Inflammatory macrophage treated with lipopolysaccharide for 1 hour (primary cell): ENCODE measurements around the gene CARD9.

ENCODE experiments used
- DNase-seq, 2 donors: peaks; one replicate each; pipeline ENCODE4 v3.0.0-alpha.2; 2020 to 2022

The CARD9 gene

DNA sequence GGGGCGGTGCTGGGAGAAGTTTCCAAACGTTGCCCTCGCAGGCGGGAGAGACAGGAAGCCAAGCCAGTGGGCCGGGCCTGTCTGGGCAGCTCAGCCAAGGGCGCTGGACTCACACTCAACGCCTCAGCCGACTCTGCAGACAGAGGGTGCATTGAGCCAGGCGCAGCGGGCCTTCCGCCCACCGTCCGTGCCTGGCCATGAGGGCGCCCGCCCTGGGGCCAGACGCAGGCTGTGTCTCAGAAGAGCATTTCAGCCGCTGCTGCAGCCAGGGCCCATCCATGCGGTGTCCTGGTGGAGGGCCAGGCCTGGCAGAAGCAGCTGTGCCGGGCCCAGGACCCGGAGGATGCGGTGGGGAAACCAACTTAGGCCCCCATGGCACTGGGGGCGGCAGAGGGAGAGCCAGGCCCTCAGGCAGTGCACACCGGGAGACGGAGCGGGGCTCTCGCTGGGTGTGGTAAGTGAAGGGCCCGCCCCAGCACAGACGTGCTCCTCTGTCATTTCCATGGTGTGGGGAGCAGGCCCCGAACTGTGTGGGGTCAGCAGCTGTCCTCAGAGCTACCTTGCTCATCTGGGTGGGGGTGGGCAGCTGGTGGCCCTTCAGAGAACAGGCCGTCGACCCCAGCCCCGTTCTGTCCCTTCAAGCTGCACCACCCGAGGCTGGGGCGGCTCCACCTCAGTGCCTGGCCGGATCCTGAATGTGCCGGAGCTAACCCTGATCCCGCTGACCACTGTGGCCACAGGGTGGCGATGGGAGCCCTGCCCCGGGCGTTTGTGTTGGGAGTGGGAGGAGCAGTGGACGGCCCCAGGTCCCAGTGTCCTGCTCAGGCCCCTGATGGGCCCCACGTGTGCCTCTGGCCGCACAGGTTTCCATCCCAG lies 27.9 kb downstream of the CARD9 start:
- no peak for DNase-seq

DNA sequence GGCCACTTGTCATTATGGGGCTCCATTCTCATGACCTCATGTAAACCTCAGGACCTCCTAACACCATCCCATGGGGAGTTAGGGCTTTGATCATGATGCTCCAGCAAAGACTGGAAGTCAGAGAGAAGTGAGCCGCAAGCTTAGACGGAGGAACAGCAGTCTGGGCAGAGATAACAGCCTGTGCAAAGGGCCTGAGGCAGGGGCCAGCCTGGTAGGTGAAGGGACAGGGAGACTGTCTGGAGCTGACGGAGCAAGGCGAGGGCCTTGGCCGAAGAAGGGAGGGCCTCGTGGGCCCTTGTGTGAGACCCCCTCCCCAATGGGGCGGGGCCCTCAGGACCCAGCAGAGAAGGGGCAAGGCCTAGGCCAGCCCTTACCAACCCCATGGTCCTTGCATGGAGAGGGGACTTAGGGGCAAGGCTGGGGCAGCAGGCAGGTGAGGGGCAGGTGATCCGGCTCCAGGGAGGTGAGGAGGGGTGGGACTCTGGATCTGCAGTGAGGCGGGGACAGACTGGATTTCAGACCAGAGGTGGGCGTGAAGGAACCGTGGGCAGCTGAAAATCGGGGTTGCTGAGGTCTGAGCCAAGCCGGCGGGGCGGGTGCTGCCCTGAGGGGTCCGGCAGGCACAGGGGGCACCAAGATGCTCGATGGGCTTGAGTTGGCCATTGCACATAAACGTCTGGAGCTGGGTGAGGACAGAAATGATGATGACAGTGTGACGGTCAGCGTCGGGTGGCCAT lies 28.8 kb downstream of the CARD9 start:
- no peak for DNase-seq

DNA sequence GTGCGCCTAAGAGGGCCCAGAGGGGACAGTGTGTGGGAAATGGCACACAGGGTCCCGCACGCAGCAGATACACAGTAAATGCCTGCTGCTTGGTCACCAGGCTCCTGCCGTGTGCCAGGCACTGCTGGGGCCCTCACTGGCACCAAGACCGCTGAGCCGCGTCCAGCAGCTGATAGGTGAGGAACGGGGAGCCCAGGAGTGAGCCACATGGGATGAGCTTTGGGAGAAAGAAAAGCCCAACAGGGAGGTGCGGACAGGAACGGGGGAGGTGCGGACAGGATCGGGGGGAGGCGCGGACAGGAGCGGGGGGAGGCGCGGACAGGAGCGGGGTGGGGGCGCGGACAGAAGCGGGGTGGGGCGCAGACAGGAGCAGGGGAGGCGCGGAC lies 29.6 kb downstream of the CARD9 start:
- no peak for DNase-seq

DNA sequence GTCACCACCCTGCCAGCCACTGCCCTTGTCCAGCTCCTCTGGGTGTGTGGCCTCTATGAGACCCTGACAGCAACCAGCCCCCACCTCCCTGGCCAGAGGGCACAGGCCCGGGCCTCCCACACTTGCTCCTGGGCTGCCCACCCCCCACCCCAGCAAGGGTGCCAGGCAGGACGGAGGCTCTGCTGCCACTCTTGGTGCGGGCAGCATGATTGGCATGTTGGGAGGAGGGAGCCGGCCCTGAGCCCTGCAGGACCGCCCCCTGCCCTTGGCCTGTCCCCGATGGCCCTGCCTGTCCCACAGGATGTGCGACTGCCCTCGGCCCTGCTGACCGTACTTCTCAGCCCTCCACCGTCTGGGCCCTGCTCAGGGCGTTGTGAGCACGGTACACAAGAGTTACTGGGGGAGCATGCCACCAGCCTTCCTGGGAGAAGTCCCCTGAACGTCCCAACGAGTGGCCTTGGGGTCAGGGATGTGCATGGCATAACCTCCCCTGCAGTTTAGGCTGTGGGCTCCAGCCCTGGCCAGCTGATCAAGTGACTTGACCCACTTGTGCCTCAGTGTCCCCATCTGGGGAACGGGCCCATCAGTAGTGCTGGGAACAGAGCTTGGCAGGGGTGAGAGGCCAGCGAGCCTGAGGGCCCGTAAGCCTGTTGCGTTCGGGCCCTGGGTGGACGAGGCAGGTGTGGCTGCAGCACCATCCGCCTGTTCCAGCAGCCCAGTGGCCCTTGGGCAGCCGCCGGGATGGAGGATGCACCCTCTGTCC lies 30.2 kb downstream of the CARD9 start:
- no peak for DNase-seq

DNA sequence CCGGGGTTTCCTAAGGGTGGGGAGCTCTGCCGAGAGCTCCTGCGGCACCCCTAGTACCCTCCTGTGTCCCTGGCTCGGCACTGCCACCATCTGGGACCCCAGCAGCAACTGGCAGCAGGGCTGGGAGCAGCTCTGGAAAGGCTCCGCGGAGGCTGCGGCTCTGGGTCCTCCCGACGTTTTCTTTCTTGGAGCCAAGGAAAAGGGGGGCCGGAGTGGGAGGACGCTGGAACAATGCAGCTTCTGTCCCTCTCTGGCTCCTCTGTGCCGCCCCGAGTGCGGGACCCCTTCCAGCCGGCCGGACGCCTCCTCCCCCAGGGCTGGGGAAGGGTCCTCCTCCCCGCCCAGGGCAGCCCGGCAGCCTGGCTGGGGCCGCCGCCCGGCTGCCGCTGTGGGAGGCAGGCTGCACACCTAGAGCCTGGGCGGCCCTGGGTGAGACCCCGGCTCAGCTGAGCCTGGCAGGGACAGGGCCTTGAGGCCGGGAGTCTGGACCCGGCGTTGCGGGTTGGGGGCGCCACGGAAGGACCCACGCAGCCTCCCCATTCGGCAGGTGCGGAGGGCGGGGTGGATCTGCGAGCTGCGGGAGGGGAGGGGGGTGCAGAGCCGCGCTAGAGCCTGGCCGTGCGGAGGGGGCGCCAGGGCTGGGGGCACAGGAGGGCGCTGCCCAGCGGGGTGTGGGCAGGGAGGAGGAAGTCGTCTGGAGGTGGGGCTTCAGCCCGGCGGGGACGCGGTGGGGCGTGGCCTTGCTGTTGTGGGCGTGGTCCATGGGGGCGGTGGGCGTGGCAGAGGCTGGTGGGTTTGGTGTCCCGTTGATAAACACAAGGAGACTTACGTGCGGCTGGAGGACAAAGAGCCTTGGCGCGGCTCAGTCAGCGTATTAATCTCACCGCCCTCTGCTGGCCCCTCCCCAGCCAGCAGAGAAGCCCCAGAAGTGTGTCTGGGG lies 31.0 kb downstream of the CARD9 start:
- DNase-seq = peak; percentile 61 to 91

DNA sequence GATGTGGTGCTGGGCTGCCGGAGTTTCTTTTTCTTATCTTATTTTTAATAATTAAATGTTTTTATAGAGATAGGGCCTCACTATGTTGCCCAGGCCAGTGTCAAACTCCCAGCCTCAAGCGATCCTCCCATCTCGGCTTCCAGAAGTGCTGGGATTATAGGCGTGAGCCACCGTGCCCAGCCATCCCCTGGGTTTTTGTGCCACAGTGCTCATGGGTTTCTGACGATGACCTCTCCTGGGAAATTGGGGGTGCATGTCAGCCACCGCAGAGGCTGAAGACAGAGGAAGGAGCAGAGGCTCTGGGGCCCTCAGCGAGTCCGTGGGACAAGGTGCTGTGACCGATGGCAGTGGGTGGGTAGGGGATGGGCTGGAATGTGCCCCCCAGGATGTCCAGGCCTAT lies 31.7 kb downstream of the CARD9 start:
- no peak for DNase-seq

DNA sequence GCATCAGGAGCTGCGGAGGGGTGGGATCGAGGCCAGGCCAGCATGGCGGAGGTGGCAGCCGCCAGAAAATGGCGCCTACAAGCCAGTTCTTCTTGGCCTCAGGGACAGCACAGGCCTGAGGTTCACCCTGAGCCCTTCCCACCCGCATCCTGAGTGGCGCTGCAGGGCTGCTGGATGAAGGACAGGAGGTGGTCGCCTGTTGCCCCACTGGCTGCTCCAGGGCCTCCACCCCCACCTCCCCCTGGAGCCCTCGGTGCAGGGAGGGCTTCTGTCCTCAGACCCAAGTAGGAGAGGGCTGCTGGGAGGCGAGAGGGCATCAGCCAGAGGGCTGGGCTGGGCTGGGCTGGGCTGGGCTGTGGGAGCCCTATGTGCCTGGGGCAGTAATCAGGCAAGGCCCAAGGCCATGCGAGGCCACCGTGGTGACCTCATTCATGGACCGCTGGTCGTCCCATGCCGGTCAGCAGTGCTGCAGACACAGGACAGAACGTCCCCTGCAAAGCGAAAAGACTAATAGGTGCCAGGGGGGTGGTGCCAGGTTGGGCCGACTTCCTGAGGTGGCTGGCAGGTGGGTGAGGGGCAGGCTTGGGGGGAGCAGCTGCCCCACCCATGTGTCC lies 32.3 kb downstream of the CARD9 start:
- no peak for DNase-seq

DNA sequence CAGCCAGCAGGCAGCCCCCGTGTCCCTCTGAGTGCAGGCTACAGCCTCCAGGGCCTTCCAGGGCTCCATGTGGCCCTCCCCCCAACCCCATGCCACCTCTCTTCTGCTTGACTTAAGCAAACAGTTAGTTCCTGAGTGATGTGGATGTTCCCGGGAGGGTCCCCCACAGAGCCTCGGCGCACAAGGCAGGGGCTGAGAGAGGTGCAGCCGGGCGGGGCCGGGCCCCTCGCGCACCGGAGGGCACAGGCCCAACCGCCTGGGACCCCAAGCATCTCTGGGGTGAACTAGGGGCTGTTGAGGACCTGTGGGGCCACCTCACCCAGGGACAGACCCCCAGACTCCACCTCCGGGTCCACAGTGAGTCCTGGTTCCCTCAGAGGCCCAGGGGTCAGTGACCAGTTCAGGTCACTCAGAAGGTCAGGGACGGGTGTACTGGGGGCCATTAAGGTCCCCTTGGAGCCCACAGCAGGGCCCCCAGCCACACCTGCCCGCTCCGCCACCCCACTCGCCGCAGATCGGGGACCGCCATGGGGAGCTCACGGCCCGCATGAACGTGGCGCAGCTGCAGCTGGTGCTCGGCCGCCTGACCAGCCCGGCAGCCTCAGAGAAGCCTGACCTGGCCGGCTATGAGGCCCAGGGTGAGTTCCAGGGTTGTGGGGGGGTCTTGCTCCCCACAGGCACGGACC lies 33.0 kb downstream of the CARD9 start:
- DNase-seq = no peak

DNA sequence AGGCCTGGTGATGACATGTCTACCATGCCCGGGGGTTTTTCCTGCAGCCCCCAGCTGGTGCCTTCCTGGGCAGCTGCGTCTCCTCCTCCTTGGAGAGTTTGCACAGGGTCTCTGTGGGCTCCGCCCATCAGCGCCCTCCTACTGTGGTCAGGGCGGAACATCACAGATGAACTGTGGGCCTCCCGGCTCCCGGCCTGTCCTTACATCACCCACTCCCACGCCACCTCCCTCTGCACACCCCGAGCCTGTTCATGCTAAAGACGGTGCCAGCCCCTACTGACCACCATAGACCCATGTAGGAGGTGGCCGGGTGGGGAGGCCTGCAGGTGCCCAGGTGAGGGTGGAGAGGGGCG lies 33.5 kb downstream of the CARD9 start:
- DNase-seq = no peak

DNA sequence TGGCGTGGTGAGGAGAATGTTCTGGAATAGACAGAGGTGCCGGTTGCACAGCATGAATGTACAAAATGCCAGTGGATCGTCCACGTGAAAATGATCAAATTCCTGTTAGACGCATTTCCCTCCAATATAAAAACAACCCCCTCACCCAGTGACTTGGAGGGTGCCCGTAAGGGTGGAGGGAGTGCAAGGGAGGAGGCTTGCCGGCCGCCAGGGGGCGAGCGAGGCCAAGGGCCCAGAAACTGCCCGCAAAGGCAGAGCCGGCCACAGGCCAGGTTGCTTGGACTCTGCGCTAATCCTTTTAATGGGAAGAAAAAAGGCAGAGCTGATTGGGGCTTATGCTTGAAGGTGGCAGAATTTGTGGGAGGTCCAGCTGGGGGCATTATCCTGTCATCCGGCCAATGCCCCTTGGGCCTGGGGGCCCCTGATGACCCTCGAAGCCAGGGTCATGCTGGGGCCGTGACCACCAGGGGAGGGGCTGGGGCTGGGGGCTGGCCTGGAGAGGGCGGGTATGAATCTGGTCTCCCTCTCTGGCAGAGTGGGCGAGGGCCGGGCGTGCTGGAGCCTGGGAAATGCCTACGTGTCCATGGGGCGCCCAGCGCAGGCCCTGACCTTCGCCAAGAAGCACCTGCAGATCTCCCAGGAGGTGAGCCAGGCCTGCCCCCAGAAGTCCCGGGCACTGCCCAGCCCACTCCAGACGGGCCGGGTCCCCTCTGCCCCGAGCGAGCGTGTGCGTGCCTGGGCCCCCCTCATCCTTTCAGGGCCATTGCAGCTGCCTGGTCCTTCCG lies 34.1 kb downstream of the CARD9 start:
- DNase-seq = peak; percentile 22 to 70

DNA sequence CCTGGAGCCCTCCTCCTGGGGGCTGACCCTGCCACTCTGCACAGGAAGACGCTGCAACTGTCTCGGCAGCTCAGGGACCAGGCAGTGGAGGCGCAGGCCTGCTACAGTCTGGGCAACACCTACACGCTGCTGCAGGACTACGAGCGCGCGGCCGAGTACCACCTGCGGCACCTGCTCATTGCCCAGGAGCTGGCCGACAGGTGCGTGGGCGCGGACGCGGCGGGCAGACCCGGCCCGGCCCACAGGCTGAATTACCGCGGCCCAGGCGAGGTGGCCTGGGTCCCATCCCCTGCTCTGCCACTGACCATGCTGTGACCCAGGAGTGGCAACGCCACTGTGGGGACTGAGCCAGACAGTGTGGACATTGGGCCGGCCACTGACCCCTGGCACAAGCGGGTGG lies 35.0 kb downstream of the CARD9 start:
- no peak for DNase-seq

DNA sequence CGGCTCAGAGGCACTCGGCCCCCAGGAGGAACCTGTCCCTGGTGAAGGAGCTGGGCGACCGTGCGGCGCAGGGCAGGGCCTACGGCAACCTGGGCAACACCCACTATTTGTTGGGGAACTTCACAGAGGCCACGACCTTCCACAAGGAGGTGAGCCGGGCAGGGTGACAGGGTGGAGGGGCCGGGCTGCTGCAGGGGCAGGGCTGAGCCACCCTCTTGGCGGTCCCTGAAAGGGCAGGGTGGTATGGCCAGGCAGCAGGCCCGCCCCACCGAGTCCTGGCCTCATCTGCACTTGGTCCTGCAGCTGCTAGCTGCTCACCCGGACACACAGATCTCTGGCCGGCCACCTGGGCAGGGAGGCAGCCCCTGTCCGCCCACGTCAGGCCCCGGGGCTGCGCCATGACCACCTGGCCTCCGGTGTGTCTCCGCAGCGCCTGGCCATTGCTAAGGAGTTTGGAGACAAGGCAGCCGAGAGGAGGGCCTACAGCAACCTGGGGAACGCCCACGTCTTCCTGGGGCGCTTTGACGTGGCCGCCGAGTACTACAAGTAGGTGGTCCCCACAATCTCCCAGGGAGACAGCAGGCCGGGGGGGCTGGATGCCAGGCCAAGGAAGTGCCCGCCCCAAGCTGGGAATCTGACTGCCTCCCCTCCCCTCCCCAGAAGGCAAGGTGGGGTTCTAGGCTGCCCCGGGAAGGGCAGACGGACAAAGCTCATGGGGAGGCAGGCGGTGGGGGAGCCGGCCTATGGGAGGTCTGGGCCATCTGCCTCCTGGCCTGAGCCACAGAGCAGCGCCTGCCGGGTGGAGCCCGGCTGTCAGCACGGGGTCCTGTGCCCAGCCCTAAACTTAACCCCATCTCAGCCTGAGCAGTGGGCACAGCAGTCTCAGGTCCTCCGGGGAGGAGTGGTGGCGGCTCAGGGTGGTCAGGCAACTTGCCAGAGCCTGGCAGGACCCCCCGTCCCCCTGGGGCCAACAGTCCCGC lies 35.8 kb downstream of the CARD9 start:
- DNase-seq = no peak

DNA sequence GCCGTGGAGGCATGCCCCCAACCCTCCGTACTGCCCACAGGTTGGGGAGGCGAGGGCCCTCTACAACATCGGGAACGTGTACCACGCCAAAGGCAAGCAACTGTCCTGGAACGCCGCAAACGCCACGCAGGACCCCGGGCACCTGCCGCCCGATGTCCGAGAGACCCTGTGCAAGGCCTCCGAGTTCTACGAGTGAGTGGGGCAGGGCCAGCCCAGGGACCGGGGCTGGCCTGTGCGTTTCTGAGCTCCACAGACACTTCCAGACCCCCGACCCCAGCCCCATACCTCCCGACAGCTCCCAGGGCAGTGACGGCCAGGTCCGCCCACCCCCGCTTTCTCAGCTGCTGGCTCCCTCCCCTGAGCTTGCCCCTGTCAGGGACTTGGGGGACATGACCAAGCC lies 36.6 kb downstream of the CARD9 start:
- no peak for DNase-seq

DNA sequence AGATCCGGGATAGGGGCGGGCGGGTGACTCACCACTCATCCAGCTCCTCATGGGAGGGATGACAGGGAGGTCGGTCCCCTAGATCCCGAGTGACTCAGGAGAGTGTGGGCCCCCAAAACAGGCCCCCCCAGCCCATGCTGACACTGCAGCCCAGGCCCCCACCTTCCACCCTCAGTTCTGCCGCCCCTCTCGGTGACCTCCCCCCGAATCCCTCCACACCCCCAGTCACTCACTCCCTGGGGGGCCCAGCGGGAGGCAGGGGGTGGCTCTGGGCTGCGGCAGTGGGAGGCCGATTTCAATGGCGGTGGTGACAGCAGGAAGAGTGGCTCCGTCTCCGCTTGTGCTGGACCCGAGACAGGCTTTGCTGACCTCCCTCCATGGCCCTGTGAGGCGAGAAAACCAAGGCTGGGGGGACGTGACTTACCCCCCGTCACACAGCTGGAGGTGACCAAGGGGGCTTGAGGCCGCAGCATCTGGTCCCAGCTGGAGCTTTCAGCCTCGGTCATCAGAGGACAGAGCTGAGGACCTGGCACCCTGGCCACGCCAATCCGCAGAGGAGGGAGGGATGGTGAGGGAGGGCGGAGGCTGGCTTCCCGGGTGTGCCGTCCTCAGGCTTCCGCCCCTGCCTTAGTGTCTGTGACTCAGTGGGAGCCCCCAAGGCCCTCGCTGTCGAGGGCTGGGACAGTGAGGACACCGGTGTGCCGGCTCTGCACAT lies 37.2 kb downstream of the CARD9 start:
- no peak for DNase-seq

DNA sequence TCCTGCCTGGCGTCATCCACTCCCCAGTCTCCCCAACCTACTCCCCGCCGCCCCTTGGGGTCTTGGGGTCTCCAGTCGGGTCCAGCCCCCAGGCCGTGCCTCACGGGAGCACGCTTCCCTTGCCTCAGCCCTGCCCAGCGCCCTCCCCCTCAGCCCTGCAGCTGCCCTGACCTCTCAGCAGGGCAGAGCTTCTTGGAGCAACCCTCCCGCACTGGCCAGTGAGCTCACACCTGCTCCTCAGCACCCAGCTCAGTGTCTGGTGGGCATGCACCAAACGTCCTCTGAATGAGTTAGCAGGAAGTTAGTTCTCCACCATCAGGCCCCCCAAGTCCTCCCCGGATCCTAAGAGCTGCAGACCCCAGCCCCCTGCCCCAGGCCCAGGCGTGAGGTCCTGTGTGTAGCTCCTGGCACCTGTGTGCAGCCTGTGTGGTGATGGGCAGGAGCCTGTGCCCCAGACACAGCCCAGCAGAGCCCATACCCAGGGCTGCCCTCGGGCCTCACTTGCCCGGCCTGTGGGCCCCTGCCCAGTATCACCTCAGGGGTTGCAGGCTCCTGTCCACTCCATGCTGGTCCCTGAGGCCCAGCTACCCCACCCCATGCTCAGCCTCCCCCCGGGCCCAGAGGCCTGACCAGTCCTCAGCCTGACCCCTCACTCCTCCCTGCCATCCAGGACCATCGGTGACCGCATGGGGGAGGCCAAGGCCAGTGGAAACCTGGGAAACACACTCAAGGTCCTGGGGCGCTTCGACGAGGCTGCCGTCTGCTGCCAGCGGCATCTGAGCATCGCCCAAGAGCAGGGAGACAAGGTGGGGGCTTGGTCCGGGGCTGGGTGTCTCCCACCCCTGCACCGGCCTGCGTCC lies 37.9 kb downstream of the CARD9 start:
- no peak for DNase-seq

DNA sequence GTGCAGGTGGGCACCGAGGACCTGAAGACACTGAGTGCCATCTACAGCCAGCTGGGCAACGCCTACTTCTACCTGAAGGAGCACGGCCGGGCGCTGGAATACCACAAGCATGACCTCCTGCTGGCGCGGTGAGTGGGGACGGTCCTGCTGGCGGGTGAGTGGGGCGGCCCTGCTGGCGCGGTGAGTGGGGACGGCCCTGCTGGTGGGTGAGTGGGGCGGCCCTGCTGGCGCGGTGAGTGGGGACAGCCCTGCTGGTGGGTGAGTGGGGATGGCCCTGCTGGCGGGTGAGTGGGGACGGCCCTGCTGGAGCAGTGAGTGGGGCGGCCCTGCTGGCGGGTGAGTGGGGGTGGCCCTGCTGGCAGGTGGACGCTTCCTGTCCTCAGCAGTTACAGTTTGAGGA lies 38.9 kb downstream of the CARD9 start:
- no peak for DNase-seq

DNA sequence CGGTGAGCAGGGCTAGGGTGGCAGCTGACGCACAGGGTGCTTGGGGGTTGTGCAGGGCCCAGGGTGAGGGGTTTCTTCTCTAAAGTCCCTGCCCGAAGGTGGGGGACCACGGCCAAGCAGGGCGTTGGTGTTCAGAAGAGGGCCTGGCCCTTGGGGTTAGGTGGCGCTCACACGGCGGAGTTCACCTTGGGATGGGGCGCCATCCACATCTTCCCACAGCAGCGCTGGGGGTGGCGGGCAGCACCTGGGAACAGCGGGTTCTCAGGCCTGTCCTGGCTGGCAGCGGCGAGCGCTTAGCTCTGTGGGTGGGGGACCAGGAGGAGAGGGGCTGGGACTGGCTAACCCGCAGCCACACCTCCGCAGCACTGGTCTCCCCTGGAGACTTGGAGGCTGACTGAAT lies 40.0 kb downstream of the CARD9 start:
- DNase-seq = no peak

DNA sequence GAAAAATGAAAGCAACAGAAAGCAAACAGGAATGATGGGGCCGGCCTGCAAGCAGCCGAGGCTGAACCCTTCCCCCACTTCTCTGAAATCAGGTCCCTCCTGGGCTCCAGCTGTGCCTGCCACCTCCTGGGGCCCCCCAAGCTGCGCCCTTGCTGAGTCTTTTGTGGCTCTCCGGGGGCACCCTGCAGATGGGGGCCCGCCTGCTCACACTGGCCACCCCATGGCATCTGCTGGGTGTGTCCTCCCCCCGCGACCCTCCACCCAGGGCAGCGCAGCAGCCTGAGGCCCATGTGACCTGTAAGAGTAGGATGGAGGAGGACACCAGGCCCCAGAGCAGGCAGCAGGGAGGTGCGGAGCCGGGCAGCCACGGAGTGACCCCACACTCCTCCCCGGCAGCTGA lies 40.4 kb downstream of the CARD9 start:
- DNase-seq = no peak
